ENCODE data around the gene OR6S1. TPM values are rescaled to one million over a fixed set of nuclear protein-coding genes. Genes with fewer than 3 reads are reported as not detected.

OR6S1 gene
- total and polyA plus RNA-seq, 4 donors: not detected

DNA sequence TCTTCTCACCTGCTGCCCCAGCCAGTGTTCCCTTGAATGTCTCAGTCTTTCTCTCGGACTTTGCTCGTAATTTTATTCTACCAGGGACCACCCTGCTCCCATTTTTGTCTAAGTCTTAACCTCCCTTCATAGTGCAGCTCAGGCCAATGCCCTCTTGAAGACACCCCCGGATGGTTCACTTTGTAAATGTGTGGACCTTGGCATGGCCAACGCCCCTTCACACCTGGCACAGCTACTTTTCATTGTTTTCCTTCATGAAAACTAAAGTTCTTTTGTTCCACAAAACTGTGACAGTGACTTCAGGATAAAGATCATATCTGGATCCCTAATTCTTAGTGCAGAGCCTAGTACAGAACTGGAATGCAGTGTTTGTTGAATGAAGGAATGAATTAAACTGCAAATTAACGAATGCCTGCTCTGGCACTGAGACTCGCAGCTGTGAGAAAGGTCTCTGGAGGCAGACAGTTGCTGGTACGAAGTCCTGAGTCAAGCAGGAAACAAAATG, 39.4 kb upstream of the OR6S1 start:
- Histone ChIP-seq H3K9me3 (ENCODE audit: control insufficient read depth in 4 of 4, low read length in 3 of 4) (no peaks in the 10 kb centered on the region), H3K36me3 (ENCODE audit: control insufficient read depth in 4 of 4, insufficient read depth in 3 of 4, low read depth in 1 of 4, low read length in 3 of 4) (no peaks in the 10 kb centered on the region), H3K27me3 (ENCODE audit: control insufficient read depth in 4 of 4, insufficient read depth in 4 of 4, low read length in 3 of 4) (no peaks in the 10 kb centered on the region), H3K4me3 (ENCODE audit: low read depth in 1 of 3, low read length in 3 of 3) (peak overlapping the region; percentile 11 to 71 (median 40)), H3K27ac (ENCODE audit: low read depth in 1 of 2, low read length in 2 of 2) (peak overlapping the region; percentile 95 to 97), H3K4me1 (ENCODE audit: control insufficient read depth in 4 of 4, insufficient read depth in 4 of 4, low read length in 3 of 4) (peaks cover 2 to 26% (median 16%) of the 10 kb centered on the region in 4 donors), H3K9ac (ENCODE audit: low read depth in 1 of 2, low read length in 2 of 2) (peak overlapping the region; percentile 35 to 37)
- no peak for DNase-seq (ENCODE audit: low spot score)
- TF ChIP-seq HNF4G (IDR thresholded peaks at IDR 0.05) (no peak), RAD21 (IDR thresholded peaks at IDR 0.05) (peak in 1 of 2 donors; percentile 37), HNF4A (conservative IDR thresholded peaks at IDR 0.05) (peak in 1 of 2 donors; percentile 42)
- 19% methylated on average over 7 of the region's 7 CpGs for WGBS

GRCh38 chr14:20680363-20680762, 38.9 kb upstream of the OR6S1 start:
- Histone ChIP-seq H3K36me3 (ENCODE audit: control insufficient read depth in 4 of 4, insufficient read depth in 3 of 4, low read depth in 1 of 4, low read length in 3 of 4) (no peaks in the 10 kb centered on the region), H3K9me3 (ENCODE audit: control insufficient read depth in 4 of 4, low read length in 3 of 4) (no peaks in the 10 kb centered on the region), H3K4me1 (ENCODE audit: control insufficient read depth in 4 of 4, insufficient read depth in 4 of 4, low read length in 3 of 4) (peaks cover 2 to 26% (median 16%) of the 10 kb centered on the region in 4 donors), H3K27ac (ENCODE audit: low read depth in 1 of 2, low read length in 2 of 2) (peak overlapping the region in 1 of 2 donors; percentile 95), H3K9ac (ENCODE audit: low read depth in 1 of 2, low read length in 2 of 2) (no peak overlapping the region), H3K27me3 (ENCODE audit: control insufficient read depth in 4 of 4, insufficient read depth in 4 of 4, low read length in 3 of 4) (no peaks in the 10 kb centered on the region), H3K4me3 (ENCODE audit: low read depth in 1 of 3, low read length in 3 of 3) (no peak overlapping the region)
- DNase-seq (ENCODE audit: low spot score): no peak
- TF ChIP-seq REST (IDR thresholded peaks at IDR 0.05) (no peak), MAX (IDR thresholded peaks at IDR 0.05) (no peak), SP1 (IDR thresholded peaks at IDR 0.05) (no peak), YY1 (IDR thresholded peaks at IDR 0.05) (no peak), FOXA2 (IDR thresholded peaks at IDR 0.05) (no peak), JUND (IDR thresholded peaks at IDR 0.05) (no peak), NR2F2 (IDR thresholded peaks at IDR 0.05) (no peak), EGR1 (IDR thresholded peaks at IDR 0.05; ENCODE audit: low read depth in 2 of 2) (no peak), HNF4G (IDR thresholded peaks at IDR 0.05) (no peak), RAD21 (IDR thresholded peaks at IDR 0.05) (no peak), TAF1 (conservative IDR thresholded peaks at IDR 0.05) (no peak), HNF4A (conservative IDR thresholded peaks at IDR 0.05) (no peak), RXRA (IDR thresholded peaks at IDR 0.05) (no peak), FOXA1 (IDR thresholded peaks at IDR 0.05) (no peak), GABPA (IDR thresholded peaks at IDR 0.05 in 1 of 2, conservative IDR thresholded peaks at IDR 0.05 in 1 of 2) (no peak)
- TF ChIP-seq, protein P1, sequence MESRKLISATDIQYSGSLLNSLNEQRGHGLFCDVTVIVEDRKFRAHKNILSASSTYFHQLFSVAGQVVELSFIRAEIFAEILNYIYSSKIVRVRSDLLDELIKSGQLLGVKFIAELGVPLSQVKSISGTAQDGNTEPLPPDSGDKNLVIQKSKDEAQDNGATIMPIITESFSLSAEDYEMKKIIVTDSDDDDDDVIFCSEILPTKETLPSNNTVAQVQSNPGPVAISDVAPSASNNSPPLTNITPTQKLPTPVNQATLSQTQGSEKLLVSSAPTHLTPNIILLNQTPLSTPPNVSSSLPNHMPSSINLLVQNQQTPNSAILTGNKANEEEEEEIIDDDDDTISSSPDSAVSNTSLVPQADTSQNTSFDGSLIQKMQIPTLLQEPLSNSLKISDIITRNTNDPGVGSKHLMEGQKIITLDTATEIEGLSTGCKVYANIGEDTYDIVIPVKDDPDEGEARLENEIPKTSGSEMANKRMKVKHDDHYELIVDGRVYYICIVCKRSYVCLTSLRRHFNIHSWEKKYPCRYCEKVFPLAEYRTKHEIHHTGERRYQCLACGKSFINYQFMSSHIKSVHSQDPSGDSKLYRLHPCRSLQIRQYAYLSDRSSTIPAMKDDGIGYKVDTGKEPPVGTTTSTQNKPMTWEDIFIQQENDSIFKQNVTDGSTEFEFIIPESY (IDR thresholded peaks at IDR 0.05): no peak
- TF ChIP-seq, protein P2, sequence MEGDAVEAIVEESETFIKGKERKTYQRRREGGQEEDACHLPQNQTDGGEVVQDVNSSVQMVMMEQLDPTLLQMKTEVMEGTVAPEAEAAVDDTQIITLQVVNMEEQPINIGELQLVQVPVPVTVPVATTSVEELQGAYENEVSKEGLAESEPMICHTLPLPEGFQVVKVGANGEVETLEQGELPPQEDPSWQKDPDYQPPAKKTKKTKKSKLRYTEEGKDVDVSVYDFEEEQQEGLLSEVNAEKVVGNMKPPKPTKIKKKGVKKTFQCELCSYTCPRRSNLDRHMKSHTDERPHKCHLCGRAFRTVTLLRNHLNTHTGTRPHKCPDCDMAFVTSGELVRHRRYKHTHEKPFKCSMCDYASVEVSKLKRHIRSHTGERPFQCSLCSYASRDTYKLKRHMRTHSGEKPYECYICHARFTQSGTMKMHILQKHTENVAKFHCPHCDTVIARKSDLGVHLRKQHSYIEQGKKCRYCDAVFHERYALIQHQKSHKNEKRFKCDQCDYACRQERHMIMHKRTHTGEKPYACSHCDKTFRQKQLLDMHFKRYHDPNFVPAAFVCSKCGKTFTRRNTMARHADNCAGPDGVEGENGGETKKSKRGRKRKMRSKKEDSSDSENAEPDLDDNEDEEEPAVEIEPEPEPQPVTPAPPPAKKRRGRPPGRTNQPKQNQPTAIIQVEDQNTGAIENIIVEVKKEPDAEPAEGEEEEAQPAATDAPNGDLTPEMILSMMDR (IDR thresholded peaks at IDR 0.05; ENCODE audit: low read depth, low read length, missing input control): no peak
- TF ChIP-seq, protein P3, sequence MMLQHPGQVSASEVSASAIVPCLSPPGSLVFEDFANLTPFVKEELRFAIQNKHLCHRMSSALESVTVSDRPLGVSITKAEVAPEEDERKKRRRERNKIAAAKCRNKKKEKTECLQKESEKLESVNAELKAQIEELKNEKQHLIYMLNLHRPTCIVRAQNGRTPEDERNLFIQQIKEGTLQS (IDR thresholded peaks at IDR 0.05): no peak
- 77% methylated on average over 8 of the region's 8 CpGs for WGBS
